Measurements from ENCODE around the gene TRIO. TPM values are rescaled to one million over a fixed set of nuclear protein-coding genes. Genes with fewer than 3 reads are reported as not detected.

TRIO gene
- total and polyA plus RNA-seq, 10 of the 15 experiments (the other 5 are each of a cell fraction or from before 2014, with no cell fraction given), result 5.1 to 96.4 (median 44.6) TPM

DNA sequence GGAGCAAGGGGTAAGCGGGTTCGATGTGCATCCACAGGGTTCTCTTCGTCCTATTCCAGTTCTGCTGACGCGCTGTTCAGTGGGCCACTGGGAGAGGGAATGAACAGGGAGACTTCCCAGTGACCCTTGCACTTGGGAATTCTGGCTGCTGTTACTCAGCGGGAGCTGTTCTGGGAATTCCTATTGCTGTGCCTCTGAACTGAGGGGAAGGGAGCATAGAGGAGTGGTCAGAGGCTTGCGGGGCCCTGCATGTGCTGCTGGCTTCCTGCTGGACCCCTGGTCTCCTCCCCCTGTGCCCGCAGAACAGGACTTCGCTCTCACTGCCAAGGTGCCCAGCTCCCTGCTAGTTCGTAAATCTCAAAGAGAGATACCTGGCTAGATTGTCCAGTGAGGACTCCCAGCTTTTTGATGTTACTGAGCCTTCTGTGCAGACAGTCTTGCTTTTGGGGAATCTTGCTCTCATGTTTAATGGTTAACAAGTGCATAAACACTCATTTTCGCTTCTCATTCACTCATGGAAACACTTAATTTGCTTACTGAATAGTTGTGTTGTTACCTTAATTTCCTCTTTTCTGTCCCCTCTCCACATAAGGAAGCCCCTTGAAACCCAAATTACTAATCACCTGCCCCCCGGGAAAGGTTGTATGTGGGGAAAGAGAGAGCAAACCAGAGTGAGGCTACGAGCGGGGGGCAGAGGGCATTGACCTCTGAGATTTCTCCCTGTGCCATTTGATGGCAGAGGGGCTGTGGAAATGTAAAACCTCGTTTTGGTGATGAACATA lies 5.9 kb downstream of the TRIO start (continued):
- TF ChIP-seq, protein P1, sequence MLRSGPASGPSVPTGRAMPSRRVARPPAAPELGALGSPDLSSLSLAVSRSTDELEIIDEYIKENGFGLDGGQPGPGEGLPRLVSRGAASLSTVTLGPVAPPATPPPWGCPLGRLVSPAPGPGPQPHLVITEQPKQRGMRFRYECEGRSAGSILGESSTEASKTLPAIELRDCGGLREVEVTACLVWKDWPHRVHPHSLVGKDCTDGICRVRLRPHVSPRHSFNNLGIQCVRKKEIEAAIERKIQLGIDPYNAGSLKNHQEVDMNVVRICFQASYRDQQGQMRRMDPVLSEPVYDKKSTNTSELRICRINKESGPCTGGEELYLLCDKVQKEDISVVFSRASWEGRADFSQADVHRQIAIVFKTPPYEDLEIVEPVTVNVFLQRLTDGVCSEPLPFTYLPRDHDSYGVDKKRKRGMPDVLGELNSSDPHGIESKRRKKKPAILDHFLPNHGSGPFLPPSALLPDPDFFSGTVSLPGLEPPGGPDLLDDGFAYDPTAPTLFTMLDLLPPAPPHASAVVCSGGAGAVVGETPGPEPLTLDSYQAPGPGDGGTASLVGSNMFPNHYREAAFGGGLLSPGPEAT (IDR thresholded peaks at IDR 0.05; ENCODE audit: low read depth), result peak; percentile 61; the same call in 1 of the 2 replicates
- TF ChIP-seq SMARCA5 (IDR thresholded peaks at IDR 0.05), result 0 out of 2 replicates have a peak, but pooled peaks have one; percentile 8
- TF ChIP-seq MEF2B (IDR thresholded peaks at IDR 0.05; ENCODE audit: partially characterized antibody, poor library complexity, severe bottlenecking), result peak; percentile 15
- no peak for TF ChIP-seq RUNX3 (IDR thresholded peaks at IDR 0.05; ENCODE audit: low read length)
- TF ChIP-seq EP300 (IDR thresholded peaks at IDR 0.05; ENCODE audit: borderline replicate concordance in 1 of 2, control insufficient read depth in 1 of 2, low read depth in 2 of 2, low read length in 2 of 2), result peak in 1 of 2 experiments; percentile 28; a peak in 1 of 4 replicates
- 0 out of 2 replicates have a peak, but pooled peaks have one; percentile 26 for TF ChIP-seq DPF2 (IDR thresholded peaks at IDR 0.05)
- peak; percentile 30; the same call in 1 of the 2 replicates for TF ChIP-seq MXI1 (IDR thresholded peaks at IDR 0.05; ENCODE audit: low read depth, low read length)
- peak in 1 of 2 experiments; percentile 13; a peak in 2 of 4 replicates for TF ChIP-seq IKZF2 (IDR thresholded peaks at IDR 0.05)
- TF ChIP-seq ZNF207 (IDR thresholded peaks at IDR 0.05; ENCODE audit: borderline replicate concordance), result no peak
- peak; percentile 59 for TF ChIP-seq IKZF1 (conservative IDR thresholded peaks at IDR 0.05)
- no peak for TF ChIP-seq TCF3 (IDR thresholded peaks at IDR 0.05; ENCODE audit: borderline replicate concordance, insufficient read depth, low read depth, low read length)
- 0 out of 3 replicates have a peak, but pooled peaks have one; percentile 5 for TF ChIP-seq POU2F2 (IDR thresholded peaks at IDR 0.05; ENCODE audit: borderline replicate concordance, low read depth, low read length)
- peak; percentile 38 for TF ChIP-seq SKIL (IDR thresholded peaks at IDR 0.05; ENCODE audit: low read depth, poor library complexity, severe bottlenecking)
- TF ChIP-seq NR2F1 (conservative IDR thresholded peaks at IDR 0.05), result peak; percentile 83
